ENCODE data around the gene DOCK3.
"Not testable (repeated sequence)": the region's sequence is repeated elsewhere in the genome, so short reads cannot be mapped to it uniquely, and the experiment has no call there.

Gene DOCK3

DNA sequence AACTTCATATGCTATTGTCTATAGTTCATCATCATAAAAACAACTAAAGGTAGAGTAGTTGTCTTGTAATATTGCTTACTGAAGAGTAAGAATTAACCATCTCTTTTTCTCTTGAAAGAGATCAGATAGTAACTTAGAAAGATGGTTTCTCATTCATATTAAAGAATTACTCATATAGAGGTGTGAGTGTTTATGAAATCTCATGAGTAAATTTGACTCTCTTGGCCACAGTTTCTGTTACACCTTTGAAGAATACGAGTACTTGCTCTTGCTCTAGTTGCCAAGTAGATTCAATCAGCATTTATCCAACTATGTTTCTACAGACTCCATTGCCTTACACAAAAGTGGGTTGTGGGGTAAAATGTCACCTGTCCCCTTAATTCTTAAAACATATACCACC is 463.0 kb downstream of the DOCK3 start:
- DNase-seq: no peak

DNA sequence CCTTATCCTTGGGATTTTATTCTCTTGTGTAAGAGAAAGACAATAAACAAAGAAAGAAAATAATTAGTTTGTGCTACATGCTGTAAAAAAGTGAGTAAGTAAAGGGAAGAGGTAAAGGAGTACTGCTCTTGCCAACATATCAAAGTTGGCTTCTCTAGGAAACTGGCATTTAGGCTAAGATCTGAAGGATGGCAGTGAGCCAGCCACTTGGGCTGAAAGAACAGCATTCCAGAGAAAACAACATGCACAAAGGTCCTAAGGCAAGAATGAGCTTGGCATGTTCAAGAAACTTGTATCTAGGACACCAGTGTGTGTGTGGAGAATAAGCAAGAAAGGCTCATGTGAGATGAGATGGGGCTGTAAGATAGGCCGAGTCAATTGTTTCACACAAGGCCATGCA is 464.9 kb downstream of the DOCK3 start:
- DNase-seq: no peak

GRCh38 chr3:51141573-51141972 is 466.8 kb downstream of the DOCK3 start:
- DNase-seq: no peak

GRCh38 chr3:51145811-51146585 is 471.3 kb downstream of the DOCK3 start:
- DNase-seq: no peak

- DNase-seq: no peak
Measured at GRCh38 chr3:51146781-51147180, 472.1 kb downstream of the DOCK3 start.

- no peak for DNase-seq
Measured at GRCh38 chr3:51156147-51156546, 481.4 kb downstream of the DOCK3 start.

GRCh38 chr3:51163051-51163450 is 488.3 kb downstream of the DOCK3 start:
- DNase-seq: no peak

- DNase-seq: no peak
Measured at GRCh38 chr3:51173518-51174271, 499.0 kb downstream of the DOCK3 start.

- DNase-seq: no peak
Measured at GRCh38 chr3:51176923-51177322, 502.2 kb downstream of the DOCK3 start.

DNA sequence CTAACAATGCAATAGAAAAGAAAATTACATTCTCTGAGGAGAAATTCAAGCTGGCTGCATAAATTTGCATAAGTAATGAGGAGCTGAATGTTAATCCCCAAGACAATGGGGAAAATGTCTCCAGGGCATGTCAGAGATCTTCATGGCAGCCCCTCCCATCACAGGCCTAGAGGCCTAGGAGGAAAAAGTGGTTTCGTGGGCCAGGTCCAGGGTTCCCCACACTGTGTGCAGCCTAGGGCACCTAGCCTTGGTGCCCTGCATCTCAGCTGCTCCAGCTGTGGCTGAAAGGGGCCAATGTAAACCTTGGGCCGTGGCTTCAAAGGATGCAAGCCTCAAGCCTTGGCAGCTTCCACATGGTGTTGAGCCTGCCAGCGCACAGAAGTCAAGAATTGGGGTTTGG is 511.7 kb downstream of the DOCK3 start:
- DNase-seq: not testable (repeated sequence)

DNA sequence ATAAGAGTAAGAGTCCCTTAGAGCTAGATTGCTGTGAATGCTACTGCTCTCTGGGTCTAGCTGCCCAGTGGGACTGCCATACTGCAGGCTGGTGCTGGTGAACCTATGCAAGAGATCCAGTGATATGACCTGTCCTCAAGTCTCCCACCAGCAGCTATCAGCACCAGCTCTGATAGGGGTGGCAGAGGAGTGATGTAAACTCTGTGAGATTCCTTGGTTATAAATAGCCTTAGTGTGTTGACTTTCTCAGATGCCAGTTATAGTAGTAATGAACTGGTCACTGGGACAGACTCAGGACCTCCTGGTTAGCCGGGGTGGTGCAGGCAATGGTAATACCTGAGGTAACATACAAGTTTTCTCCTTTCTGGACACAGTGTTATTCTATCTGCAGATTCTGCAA is 515.5 kb downstream of the DOCK3 start:
- DNase-seq: no peak

DNA sequence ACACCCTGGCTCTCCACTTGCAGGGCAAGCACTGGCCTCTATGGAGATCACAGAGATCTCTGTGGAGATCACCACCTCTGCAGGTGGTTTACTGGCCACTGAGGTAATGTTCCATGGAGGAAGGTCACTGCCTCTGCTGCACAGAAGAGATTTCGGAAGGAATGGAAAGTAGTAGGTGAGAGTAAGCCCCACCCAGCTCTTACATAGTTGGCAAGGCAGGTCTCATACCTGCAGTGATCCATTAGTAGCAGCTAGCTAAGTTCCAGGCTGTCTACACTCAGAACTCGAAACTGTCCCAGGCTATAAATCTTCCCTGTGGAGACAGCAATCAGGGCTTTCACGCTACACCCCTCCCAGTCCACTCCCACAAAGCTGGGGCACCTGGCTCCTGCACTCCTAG is 516.1 kb downstream of the DOCK3 start:
- no peak for DNase-seq

- DNase-seq: no peak
Measured at GRCh38 chr3:51191768-51192167, 517.0 kb downstream of the DOCK3 start.

DNA sequence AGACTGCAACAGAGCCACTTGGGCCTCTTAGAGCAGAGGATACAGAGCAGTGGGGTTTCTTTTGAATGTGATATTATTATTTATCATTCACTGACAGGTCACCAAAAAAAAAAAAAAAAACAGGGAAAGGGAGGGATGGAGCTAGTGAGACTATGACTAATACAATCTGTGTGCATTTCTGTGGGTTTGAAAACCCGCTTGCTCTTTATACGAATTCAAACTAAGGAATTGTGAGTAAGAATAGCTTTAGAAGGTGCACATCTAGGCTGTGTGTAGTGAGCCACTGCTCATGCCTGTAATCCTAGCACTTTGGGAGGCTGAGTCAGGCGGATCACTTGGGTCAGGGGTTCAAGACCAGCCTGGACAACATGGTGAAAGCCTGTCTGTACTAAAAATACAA is 523.8 kb downstream of the DOCK3 start:
- DNase-seq: no peak

DNA sequence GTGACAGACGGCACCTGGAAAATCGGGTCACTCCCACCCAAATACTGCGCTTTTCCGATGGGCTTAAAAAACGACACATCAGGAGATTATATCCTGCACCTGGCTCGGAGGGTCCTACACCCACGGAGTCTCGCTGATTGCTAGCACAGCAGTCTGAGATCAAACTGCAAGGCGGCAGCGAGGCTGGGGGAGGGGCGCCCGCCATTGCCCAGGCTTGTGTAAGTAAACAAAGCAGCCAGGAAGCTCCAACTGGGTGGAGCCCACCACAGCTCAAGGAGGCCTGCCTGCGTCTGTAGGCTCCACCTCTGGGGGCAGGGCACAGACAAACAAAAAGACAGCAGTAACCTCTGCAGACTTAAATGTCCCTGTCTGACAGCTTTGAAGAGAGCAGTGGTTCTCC is 524.6 kb downstream of the DOCK3 start:
- not testable (repeated sequence) for DNase-seq

DNA sequence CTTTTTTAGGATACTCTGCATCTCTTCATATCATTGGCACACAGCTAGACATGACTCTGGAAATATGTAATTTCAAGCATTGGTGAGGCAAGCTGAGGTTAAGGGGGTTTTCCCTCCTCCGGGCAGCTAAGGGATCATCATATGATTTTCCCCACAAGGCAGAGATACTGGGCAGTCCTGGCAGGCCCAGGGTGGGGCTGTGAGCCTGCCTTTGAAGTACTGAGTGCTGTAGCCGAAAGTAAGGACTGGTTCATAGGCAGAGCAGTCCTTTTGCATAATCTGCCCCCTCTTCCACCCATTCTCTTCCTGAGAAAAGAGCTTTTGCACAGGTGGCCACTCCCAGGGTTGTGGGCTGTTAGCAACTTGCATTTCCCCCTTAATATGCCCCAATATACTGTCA is 541.6 kb downstream of the DOCK3 start:
- DNase-seq: no peak

- no peak for DNase-seq
Measured at GRCh38 chr3:51221959-51222358, 547.2 kb downstream of the DOCK3 start.

DNA sequence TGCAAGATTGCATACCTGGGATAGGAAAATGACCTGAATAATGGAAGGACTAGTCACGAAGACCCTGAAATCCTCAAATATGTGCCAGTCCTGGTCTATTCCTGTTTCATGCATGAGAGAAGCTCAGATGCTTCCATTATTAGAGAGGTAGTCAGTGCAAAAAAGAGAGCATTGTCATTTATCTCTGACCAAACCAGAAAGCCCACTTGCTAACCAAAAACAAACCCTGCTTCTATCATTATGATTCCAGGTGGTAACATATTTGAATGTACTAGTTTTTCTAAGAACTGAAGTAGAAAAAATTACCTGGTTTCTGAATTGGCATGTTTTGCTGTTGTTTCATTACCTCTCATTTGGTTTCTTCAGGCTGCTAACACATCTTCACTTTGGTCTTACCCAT is 549.6 kb downstream of the DOCK3 start:
- DNase-seq: no peak

- DNase-seq: no peak
Measured at GRCh38 chr3:51224843-51225242, 550.1 kb downstream of the DOCK3 start.

GRCh38 chr3:51242939-51243338 is 568.2 kb downstream of the DOCK3 start:
- DNase-seq: no peak

DNA sequence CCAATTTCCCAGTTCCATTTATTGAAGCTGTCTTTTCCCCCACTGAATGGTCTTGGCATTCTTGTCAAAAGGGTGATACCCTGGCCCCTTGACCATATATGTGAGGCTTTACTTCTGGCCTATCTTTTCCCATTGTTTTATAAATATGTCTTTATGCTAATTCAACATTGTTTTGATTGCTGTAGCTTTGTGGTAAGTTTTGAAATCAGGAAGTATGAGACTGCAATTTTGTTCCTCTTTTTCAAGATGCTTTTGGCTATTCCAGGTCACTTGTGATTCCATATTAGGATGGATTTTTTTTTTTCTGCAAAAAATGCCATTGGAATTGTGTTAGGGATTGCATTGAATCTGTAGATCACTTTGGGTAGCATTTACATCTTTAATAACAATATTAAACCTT is 569.2 kb downstream of the DOCK3 start:
- no peak for DNase-seq

DNA sequence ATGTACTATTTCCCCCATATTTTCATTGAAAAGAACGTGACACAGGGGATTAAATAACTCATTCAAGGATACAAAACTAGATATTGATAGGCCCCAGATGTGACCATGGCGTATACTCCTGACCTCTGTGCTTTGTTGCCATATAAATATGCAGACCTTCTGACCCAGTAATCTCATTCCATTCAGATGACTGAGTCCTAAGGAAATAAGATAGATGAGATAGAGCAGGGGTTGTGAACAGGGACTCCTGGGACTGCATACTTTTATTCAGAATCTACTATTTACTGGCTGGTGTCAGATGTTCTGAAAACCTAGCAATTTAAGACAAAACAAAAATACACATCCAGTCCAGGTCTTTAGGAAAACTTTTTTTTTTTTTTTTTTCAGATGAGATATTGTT is 571.1 kb downstream of the DOCK3 start:
- no peak for DNase-seq

DNA sequence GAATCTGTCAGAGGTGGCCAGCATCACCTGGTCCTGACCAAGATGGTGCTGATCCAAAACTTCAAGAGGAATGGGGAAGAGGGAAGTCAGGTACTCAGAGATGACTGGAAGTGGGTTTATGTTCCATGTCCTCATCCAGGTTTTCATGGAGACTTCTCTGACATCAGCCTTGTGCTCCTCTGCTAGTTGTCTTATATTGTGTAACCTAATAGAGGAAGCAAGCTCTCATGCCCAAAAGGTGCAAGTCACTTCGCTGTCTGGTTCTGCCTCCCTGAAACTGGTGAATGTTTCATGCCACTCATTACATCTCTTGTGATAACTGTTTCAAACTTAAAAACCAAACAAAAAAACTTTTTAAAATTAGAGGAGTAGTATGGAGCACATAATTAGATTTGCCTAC is 583.1 kb downstream of the DOCK3 start:
- no peak for DNase-seq

- not testable (repeated sequence) for DNase-seq
Measured at GRCh38 chr3:51264166-51264565, 589.4 kb downstream of the DOCK3 start.

GRCh38 chr3:51268132-51268531 is 593.4 kb downstream of the DOCK3 start:
- DNase-seq: no peak
